HepG2 (cell line): ENCODE measurements around the gene GLIS2. TPM values are rescaled to one million over a fixed set of nuclear protein-coding genes. Genes with fewer than 3 reads are reported as not detected.
A peak's percentile ranks its signal among the peaks of the same experiment; 100 is the strongest.

Experiments
- ADNP ChIP-seq: sonication (generic); formaldehyde crosslinking; IDR thresholded peaks from 2 replicates; pipeline ENCODE4 v1.4.0; 2020; ENCODE audit warnings: missing genetic modification reagents
- BCL3 ChIP-seq: sonication (generic); formaldehyde crosslinking; IDR thresholded peaks from 2 replicates; pipeline ENCODE4 v1.5.1; 2020; ENCODE audit warnings: mild to moderate bottlenecking, missing genetic modification reagents, moderate library complexity
- CBFB ChIP-seq: sonication (generic); formaldehyde crosslinking; IDR thresholded peaks from 2 replicates; pipeline ENCODE4 v1.4.0; 2020; ENCODE audit warnings: missing genetic modification reagents
- CSRNP1 ChIP-seq: sonication (generic); formaldehyde crosslinking; IDR thresholded peaks from 2 replicates; pipeline ENCODE4 v1.8.1; 2023; ENCODE audit warnings: mild to moderate bottlenecking, missing genetic modification reagents
- ERF ChIP-seq: IDR thresholded peaks from 2 replicates; pipeline ENCODE4 v1.6.1; 2018; ENCODE audit warnings: missing biosample characterization, missing genetic modification reagents
- GATAD2A ChIP-seq: IDR thresholded peaks from 2 replicates; pipeline ENCODE4 v1.6.1; 2016
- MIER2 ChIP-seq: IDR thresholded peaks from 2 replicates; pipeline ENCODE4 v1.6.1; 2016; ENCODE audit warnings: missing biosample characterization, missing genetic modification reagents
- NFE2L1 ChIP-seq: sonication (generic); formaldehyde crosslinking; IDR thresholded peaks from 2 replicates; pipeline ENCODE4 v1.4.0; 2020; ENCODE audit warnings: missing genetic modification reagents, mild to moderate bottlenecking, borderline replicate concordance
- NFE2L2 ChIP-seq: fragments of 150-350 bp; IDR thresholded peaks from 2 replicates; pipeline ENCODE4 v1.6.1; 2014; ENCODE audit warnings: low read length
- POLR2AphosphoS5 ChIP-seq: IDR thresholded peaks from 2 replicates; pipeline ENCODE4 v1.6.1; 2012; ENCODE audit warnings: low read depth, low read length
- ZNF30 ChIP-seq: sonication (generic); formaldehyde crosslinking; IDR thresholded peaks from 2 replicates; pipeline ENCODE4 v1.5.0; 2020; ENCODE audit warnings: mild to moderate bottlenecking, missing genetic modification reagents
- ZNF446 ChIP-seq: sonication (generic); formaldehyde crosslinking; IDR thresholded peaks from 2 replicates; pipeline ENCODE4 v1.5.0; 2020; ENCODE audit warnings: mild to moderate bottlenecking, missing genetic modification reagents
- ZNF800 ChIP-seq: sonication (generic); formaldehyde crosslinking; IDR thresholded peaks from 2 replicates; pipeline ENCODE4 v1.4.0; 2020; ENCODE audit warnings: missing genetic modification reagents
- polyA plus RNA-seq, 8 experiments: library from polyadenylated mRNA; depleted of rRNA in 3 of 8; stranded (reverse) in 7 of 8; unstranded in 1 of 8; fragments of >200 nt; fragmentation: Illumina TruSeq in 4 of 8; extraction: Trizol in 4 of 8; gene quantifications; 2 replicates each; pipeline versions ENCODE4 v1.2.1 to v1.2.3, GENCODE V29; 2011 to 2016; ENCODE audit warnings: low read depth in 4 of 8, missing spikeins in 1 of 8, mixed read lengths in 1 of 8; ENCODE audit not compliant: insufficient read depth in 1 of 8
- total RNA-seq, 5 experiments: library from RNA; depleted of rRNA; stranded (reverse); fragments of >200 nt; fragmentation: Illumina TruSeq; extraction: Trizol; gene quantifications; 2 replicates each; pipeline ENCODE4 v1.2.3, GENCODE V29; 2016; ENCODE audit warnings: low read depth in 1 of 5
- TF ChIP-seq, protein P1 (sequence below): sonication (generic); formaldehyde crosslinking; IDR thresholded peaks from 2 replicates; pipeline ENCODE4 v1.8.0; 2022; ENCODE audit warnings: low read depth, missing genetic modification reagents
- TF ChIP-seq, protein P2 (sequence below): sonication (generic); formaldehyde crosslinking; IDR thresholded peaks from 2 replicates; pipeline ENCODE4 v1.5.0; 2020; ENCODE audit warnings: missing genetic modification reagents
- TF ChIP-seq, protein P3 (sequence below): sonication (generic); formaldehyde crosslinking; IDR thresholded peaks from 2 replicates; pipeline ENCODE4 v1.9.0; 2021; ENCODE audit warnings: mild to moderate bottlenecking, missing genetic modification reagents

GLIS2 gene
- total and polyA plus RNA-seq, 2 of the 13 experiments (the other 11 are each of a cell fraction or from before 2014, with no cell fraction given) = 0.28 to 0.29 TPM

- TF ChIP-seq BCL3 (CRISPR knock-in tag) = no peak
- TF ChIP-seq ZNF30 (CRISPR knock-in tag) = no peak
- no peak for TF ChIP-seq POLR2AphosphoS5
- TF ChIP-seq, protein P1, sequence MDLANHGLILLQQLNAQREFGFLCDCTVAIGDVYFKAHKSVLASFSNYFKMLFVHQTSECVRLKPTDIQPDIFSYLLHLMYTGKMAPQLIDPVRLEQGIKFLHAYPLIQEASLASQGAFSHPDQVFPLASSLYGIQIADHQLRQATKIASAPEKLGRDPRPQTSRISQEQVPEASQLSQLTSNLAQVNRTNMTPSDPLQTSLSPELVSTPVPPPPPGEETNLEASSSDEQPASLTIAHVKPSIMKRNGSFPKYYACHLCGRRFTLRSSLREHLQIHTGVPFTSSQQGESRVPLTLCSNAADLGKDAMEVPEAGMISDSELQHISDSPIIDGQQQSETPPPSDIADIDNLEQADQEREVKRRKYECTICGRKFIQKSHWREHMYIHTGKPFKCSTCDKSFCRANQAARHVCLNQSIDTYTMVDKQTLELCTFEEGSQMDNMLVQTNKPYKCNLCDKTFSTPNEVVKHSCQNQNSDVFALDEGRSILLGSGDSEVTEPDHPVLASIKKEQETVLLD (CRISPR knock-in tag) = no peak
- TF ChIP-seq NFE2L1 (CRISPR knock-in tag) = no peak
- TF ChIP-seq MIER2 (CRISPR knock-in tag) = no peak
- TF ChIP-seq CBFB (CRISPR knock-in tag) = no peak
- no peak for TF ChIP-seq NFE2L2
- TF ChIP-seq ZNF800 (CRISPR knock-in tag) = 0 out of 2 replicates have a peak, but pooled peaks have one; percentile 21
- TF ChIP-seq GATAD2A (CRISPR knock-in tag) = no peak
- no peak for TF ChIP-seq ZNF446 (CRISPR knock-in tag)
- TF ChIP-seq ADNP (CRISPR knock-in tag) = no peak
- TF ChIP-seq, protein P2, sequence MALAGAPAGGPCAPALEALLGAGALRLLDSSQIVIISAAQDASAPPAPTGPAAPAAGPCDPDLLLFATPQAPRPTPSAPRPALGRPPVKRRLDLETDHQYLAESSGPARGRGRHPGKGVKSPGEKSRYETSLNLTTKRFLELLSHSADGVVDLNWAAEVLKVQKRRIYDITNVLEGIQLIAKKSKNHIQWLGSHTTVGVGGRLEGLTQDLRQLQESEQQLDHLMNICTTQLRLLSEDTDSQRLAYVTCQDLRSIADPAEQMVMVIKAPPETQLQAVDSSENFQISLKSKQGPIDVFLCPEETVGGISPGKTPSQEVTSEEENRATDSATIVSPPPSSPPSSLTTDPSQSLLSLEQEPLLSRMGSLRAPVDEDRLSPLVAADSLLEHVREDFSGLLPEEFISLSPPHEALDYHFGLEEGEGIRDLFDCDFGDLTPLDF (CRISPR knock-in tag) = no peak
- TF ChIP-seq, protein P3, sequence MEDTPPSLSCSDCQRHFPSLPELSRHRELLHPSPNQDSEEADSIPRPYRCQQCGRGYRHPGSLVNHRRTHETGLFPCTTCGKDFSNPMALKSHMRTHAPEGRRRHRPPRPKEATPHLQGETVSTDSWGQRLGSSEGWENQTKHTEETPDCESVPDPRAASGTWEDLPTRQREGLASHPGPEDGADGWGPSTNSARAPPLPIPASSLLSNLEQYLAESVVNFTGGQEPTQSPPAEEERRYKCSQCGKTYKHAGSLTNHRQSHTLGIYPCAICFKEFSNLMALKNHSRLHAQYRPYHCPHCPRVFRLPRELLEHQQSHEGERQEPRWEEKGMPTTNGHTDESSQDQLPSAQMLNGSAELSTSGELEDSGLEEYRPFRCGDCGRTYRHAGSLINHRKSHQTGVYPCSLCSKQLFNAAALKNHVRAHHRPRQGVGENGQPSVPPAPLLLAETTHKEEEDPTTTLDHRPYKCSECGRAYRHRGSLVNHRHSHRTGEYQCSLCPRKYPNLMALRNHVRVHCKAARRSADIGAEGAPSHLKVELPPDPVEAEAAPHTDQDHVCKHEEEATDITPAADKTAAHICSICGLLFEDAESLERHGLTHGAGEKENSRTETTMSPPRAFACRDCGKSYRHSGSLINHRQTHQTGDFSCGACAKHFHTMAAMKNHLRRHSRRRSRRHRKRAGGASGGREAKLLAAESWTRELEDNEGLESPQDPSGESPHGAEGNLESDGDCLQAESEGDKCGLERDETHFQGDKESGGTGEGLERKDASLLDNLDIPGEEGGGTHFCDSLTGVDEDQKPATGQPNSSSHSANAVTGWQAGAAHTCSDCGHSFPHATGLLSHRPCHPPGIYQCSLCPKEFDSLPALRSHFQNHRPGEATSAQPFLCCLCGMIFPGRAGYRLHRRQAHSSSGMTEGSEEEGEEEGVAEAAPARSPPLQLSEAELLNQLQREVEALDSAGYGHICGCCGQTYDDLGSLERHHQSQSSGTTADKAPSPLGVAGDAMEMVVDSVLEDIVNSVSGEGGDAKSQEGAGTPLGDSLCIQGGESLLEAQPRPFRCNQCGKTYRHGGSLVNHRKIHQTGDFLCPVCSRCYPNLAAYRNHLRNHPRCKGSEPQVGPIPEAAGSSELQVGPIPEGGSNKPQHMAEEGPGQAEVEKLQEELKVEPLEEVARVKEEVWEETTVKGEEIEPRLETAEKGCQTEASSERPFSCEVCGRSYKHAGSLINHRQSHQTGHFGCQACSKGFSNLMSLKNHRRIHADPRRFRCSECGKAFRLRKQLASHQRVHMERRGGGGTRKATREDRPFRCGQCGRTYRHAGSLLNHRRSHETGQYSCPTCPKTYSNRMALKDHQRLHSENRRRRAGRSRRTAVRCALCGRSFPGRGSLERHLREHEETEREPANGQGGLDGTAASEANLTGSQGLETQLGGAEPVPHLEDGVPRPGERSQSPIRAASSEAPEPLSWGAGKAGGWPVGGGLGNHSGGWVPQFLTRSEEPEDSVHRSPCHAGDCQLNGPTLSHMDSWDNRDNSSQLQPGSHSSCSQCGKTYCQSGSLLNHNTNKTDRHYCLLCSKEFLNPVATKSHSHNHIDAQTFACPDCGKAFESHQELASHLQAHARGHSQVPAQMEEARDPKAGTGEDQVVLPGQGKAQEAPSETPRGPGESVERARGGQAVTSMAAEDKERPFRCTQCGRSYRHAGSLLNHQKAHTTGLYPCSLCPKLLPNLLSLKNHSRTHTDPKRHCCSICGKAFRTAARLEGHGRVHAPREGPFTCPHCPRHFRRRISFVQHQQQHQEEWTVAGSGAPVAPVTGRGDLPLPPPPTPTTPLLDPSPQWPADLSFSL = no peak
- TF ChIP-seq CSRNP1 = no peak
- no peak for TF ChIP-seq ERF (CRISPR knock-in tag)
These were observed 419 bp downstream of the GLIS2 start (continued) for GRCh38 chr16:4316108-4316863.
